MM.1S (cell line): ENCODE measurements around the gene MMP25.
"Not testable (repeated sequence)": the region's sequence is repeated elsewhere in the genome, so short reads cannot be mapped to it uniquely, and the experiment has no call there.

Experiments used
- DNase-seq: peaks from one replicate; pipeline ENCODE4 v3.0.0-alpha.2; 2015
- H2AFZ ChIP-seq: fragments of 300-600 bp; sonication (generic); 2 replicates; pipeline ENCODE4 v1.6.0; 2016; ENCODE audit warnings: antibody characterized with exemption, low read length
- H3F3A ChIP-seq: fragments of 300-600 bp; sonication (generic); 2 replicates; pipeline ENCODE4 v1.6.1; 2016; ENCODE audit warnings: mild to moderate bottlenecking, antibody characterized with exemption, low read length, moderate library complexity, mixed read lengths; ENCODE audit not compliant: insufficient read depth
- H3K27ac ChIP-seq: fragments of 300-600 bp; sonication (generic); 2 replicates; pipeline ENCODE4 v1.5.1; 2016; ENCODE audit warnings: mild to moderate bottlenecking, low read length
- H3K27me3 ChIP-seq: fragments of 300-600 bp; sonication (generic); replicated peaks from 2 replicates; pipeline ENCODE4 v1.6.0; 2016; ENCODE audit warnings: low read length; ENCODE audit not compliant: insufficient read depth
- H3K36me3 ChIP-seq: fragments of 300-600 bp; sonication (generic); replicated peaks from 2 replicates; pipeline ENCODE4 v1.6.1; 2016; ENCODE audit warnings: mild to moderate bottlenecking, low read length, mixed read lengths; ENCODE audit not compliant: insufficient read depth
- H3K4me1 ChIP-seq: fragments of 300-600 bp; sonication (generic); 2 replicates; pipeline ENCODE4 v1.6.1; 2016; ENCODE audit warnings: low read length, mixed read lengths
- H3K4me2 ChIP-seq: fragments of 300-600 bp; sonication (generic); 2 replicates; pipeline ENCODE4 v1.6.0; 2016; ENCODE audit warnings: low read depth, low read length
- H3K4me3 ChIP-seq: fragments of 300-600 bp; sonication (generic); 2 replicates; pipeline ENCODE4 v1.5.1; 2016; ENCODE audit warnings: low read length, mixed read lengths
- H3K79me2 ChIP-seq: fragments of 300-600 bp; sonication (generic); 2 replicates; pipeline ENCODE4 v1.6.1; 2016; ENCODE audit warnings: mixed run types, low read length, mixed read lengths
- H3K9ac ChIP-seq: fragments of 300-600 bp; sonication (generic); 2 replicates; pipeline ENCODE4 v1.6.1; 2016; ENCODE audit warnings: low read length, mixed read lengths
- H3K9me2 ChIP-seq: fragments of 300-600 bp; sonication (generic); replicated peaks from 2 replicates; pipeline ENCODE4 v1.6.1; 2016; ENCODE audit warnings: mild to moderate bottlenecking, low read length, mixed read lengths; ENCODE audit not compliant: insufficient read depth
- H3K9me3 ChIP-seq: fragments of 300-600 bp; sonication (generic); replicated peaks from 2 replicates; pipeline ENCODE4 v1.6.1; 2016; ENCODE audit warnings: mild to moderate bottlenecking, low read length, mixed read lengths; ENCODE audit not compliant: insufficient read depth
- H4K20me1 ChIP-seq: fragments of 300-600 bp; sonication (generic); 2 replicates; pipeline ENCODE4 v1.6.1; 2016; ENCODE audit warnings: mild to moderate bottlenecking, low read length, moderate library complexity, mixed read lengths; ENCODE audit not compliant: insufficient read depth
- EZH2 ChIP-seq: fragments of 300-600 bp; sonication (generic); optimal IDR thresholded peaks from 2 replicates; pipeline ENCODE3; 2017; ENCODE audit warnings: low read depth, mild to moderate bottlenecking, antibody characterized with exemption, low read length, mixed read lengths
- EZH2phosphoT487 ChIP-seq: fragments of 300-600 bp; sonication (generic); IDR thresholded peaks from 2 replicates; pipeline ENCODE4 v1.6.1; 2018; ENCODE audit warnings: antibody characterized with exemption, low read length
- TF ChIP-seq, protein P1 (sequence below): fragments of 300-600 bp; sonication (generic); IDR thresholded peaks from 2 replicates; pipeline ENCODE4 v1.5.1; 2016; ENCODE audit warnings: antibody characterized with exemption, low read length, mixed read lengths

Gene MMP25

DNA sequence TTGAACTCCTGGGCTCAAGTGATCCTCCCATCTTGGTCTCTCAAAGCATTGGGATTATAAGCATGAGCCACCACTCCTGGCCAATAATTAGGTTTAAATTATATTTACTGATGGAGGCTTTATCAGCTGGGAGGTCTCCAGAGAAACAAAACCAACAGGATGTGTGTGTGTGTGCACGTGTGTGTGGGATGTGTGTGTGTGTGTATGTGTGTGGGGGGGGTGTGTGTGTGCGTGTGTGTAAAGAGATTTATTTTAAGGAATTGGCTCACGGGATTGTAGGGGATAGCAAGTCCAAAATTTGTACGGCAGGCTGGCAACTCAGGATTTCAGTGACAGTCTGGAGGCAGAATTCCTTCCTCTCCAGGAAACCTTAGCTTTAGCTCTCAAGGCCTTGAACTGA is 4.6 kb downstream of the MMP25 start:
- no peaks in the 10 kb centered on the region for H4K20me1 ChIP-seq
- no peak overlapping the region for H2AFZ ChIP-seq
- peaks cover 69% of the 10 kb centered on the region for H3K27me3 ChIP-seq
- no peaks in the 10 kb centered on the region for H3K9me3 ChIP-seq
- TF ChIP-seq EZH2 = no peak
- TF ChIP-seq, protein P1, sequence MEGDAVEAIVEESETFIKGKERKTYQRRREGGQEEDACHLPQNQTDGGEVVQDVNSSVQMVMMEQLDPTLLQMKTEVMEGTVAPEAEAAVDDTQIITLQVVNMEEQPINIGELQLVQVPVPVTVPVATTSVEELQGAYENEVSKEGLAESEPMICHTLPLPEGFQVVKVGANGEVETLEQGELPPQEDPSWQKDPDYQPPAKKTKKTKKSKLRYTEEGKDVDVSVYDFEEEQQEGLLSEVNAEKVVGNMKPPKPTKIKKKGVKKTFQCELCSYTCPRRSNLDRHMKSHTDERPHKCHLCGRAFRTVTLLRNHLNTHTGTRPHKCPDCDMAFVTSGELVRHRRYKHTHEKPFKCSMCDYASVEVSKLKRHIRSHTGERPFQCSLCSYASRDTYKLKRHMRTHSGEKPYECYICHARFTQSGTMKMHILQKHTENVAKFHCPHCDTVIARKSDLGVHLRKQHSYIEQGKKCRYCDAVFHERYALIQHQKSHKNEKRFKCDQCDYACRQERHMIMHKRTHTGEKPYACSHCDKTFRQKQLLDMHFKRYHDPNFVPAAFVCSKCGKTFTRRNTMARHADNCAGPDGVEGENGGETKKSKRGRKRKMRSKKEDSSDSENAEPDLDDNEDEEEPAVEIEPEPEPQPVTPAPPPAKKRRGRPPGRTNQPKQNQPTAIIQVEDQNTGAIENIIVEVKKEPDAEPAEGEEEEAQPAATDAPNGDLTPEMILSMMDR = no peak
- H3K4me3 ChIP-seq = no peak overlapping the region
- no peaks in the 10 kb centered on the region for H3K9me2 ChIP-seq
- H3K27ac ChIP-seq = no peak overlapping the region
- H3K4me2 ChIP-seq = no peak overlapping the region
- DNase-seq = no peak
- no peak overlapping the region for H3K9ac ChIP-seq
- H3K36me3 ChIP-seq = no peaks in the 10 kb centered on the region
- 0 out of 2 replicates have a peak, but pooled peaks cover 1% of the 10 kb centered on the region for H3K4me1 ChIP-seq
- no peaks in the 10 kb centered on the region for H3F3A ChIP-seq
- H3K79me2 ChIP-seq = no peaks in the 10 kb centered on the region

DNA sequence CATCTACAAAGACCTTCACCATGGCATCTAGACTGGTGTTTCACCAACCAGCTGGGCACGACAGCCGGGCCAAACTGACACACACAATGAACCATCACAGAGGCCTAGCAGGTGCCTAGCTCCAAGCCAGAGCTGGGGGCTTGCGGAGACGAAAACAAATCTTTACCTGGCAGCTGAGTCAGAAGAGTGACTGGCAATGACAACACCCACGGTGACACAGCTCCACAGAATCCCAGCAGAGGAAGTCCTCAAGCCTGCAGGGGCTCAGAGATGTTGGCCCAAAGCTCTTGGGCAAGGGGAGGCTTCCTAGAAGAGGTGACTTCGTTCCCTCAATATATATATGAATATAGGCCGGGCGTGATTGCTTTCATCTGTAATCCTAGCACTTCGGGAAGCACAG is 5.1 kb downstream of the MMP25 start:
- H3F3A ChIP-seq = no peaks in the 10 kb centered on the region
- H4K20me1 ChIP-seq = no peaks in the 10 kb centered on the region
- no peak overlapping the region for H3K27ac ChIP-seq
- peaks cover 69% of the 10 kb centered on the region for H3K27me3 ChIP-seq
- no peak overlapping the region for H3K9ac ChIP-seq
- DNase-seq = no peak
- H3K36me3 ChIP-seq = no peaks in the 10 kb centered on the region
- no peaks in the 10 kb centered on the region for H3K79me2 ChIP-seq
- H3K9me2 ChIP-seq = no peaks in the 10 kb centered on the region
- H3K4me2 ChIP-seq = no peak overlapping the region
- no peak overlapping the region for H2AFZ ChIP-seq
- H3K4me1 ChIP-seq = no peaks in the 10 kb centered on the region
- no peak overlapping the region for H3K4me3 ChIP-seq
- TF ChIP-seq, protein P1 = no peak
- TF ChIP-seq EZH2phosphoT487 (no peak), EZH2 (no peak)
- no peaks in the 10 kb centered on the region for H3K9me3 ChIP-seq

DNA sequence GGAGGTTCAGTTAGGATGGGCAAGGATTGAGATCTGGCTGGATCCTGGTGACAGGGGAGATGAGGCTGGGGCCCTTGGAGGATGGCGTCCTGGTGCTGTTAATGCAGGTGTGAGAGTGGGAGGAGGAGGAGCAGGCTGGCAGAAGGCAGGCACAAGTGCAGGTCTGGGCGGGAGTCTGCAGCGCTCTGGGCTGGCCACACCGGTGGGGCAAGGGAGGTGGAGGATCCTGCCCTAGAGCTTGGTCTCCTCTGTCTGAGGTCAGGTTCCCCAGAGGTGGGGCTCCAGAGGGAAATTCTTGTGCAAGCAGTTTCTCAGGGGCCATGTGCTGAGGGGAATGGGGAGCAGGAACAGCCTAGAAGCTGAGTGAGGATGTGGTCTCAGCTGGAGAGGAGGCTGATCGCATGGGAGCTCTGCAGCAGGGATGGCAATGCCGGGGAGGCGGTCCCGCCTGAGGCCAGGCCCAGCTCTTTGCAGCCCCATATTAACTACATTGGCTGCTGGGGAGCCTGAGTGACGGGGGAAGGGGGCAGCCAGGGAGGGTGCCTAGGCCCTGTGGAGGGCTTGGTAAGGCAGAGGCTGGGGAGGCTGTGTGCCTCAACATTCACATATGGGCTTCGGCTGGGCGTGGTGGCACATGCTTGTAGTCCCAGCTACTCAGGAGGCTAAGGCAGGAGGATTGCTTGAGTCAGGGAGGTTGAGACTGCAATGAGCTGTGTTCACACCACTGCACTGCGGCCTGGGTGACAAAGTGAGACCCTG is 6.4 kb downstream of the MMP25 start:
- H3K9me3 ChIP-seq, H3K4me2 ChIP-seq, H3K9ac ChIP-seq, H3K27ac ChIP-seq, DNase-seq, H3K9me2 ChIP-seq, H3K36me3 ChIP-seq, H3F3A ChIP-seq, H2AFZ ChIP-seq, H3K79me2 ChIP-seq, H3K4me3 ChIP-seq, H4K20me1 ChIP-seq, H3K4me1 ChIP-seq: not testable (repeated sequence)
- peaks cover 68% of the 10 kb centered on the region for H3K27me3 ChIP-seq

DNA sequence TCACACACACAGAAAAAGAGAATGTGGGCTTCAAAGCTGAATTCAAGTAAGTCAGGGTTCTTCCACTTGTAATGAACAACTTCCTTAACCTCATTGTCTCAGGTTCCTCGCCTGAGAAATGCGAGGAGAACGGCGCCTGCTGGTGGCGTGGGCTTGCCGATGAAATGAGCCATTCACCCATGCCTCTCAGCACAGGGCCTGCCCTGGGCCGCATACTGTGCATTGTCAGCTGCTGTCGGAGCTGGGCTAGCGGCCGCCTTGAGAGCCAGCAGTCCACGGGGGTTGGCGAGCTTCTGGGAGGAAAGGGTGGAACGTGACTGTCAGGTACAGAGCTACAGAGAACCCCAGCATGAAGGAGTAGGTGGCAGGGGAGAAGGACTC is 7.0 kb downstream of the MMP25 start:
- not testable (repeated sequence) for H3F3A ChIP-seq, DNase-seq, H3K9ac ChIP-seq, H3K4me3 ChIP-seq, H2AFZ ChIP-seq, H3K27ac ChIP-seq, H3K79me2 ChIP-seq, H3K9me3 ChIP-seq, H3K9me2 ChIP-seq, H3K4me2 ChIP-seq, H4K20me1 ChIP-seq, H3K36me3 ChIP-seq, H3K4me1 ChIP-seq
- H3K27me3 ChIP-seq = peaks cover 68% of the 10 kb centered on the region
